GM21737 (cell line): ENCODE results near the gene RTN3.
"Not testable (repeated sequence)": the region's sequence is repeated elsewhere in the genome, so short reads cannot be mapped to it uniquely, and the experiment has no call there.

Source experiments
- ATAC-seq: cut with Tn5 transposase; IDR thresholded peaks from one replicate; pipeline ENCODE4 v1.9.1; 2021; ENCODE audit warnings: mild to moderate bottlenecking, moderate library complexity; ENCODE audit not compliant: unreplicated experiment

RTN3 gene

GRCh38 chr11:63768237-63769041 is 87.1 kb downstream of the RTN3 start, which contains the start of gene ZFTA:
TSS of gene ZFTA (minus strand) at chr11:63768775. CDS start at chr11:63768622, 153 bp downstream.
- ATAC-seq, result peak; percentile 58

- peak; percentile 31 for ATAC-seq
Measured at GRCh38 chr11:63769042-63769713, 87.9 kb downstream of the RTN3 start.

GRCh38 chr11:63769714-63770455 is 88.6 kb downstream of the RTN3 start:
- no peak for ATAC-seq

GRCh38 chr11:63770763-63771162 is 89.5 kb downstream of the RTN3 start:
- ATAC-seq, result no peak

- not testable (repeated sequence) for ATAC-seq
Measured at GRCh38 chr11:63771741-63772318, 90.5 kb downstream of the RTN3 start.

GRCh38 chr11:63775191-63775590 is 93.9 kb downstream of the RTN3 start:
- no peak for ATAC-seq

- no peak for ATAC-seq
Measured at GRCh38 chr11:63779039-63779438, 97.7 kb downstream of the RTN3 start.

GRCh38 chr11:63782749-63783148 is 101.4 kb downstream of the RTN3 start:
- no peak for ATAC-seq

GRCh38 chr11:63783925-63784592 is 102.8 kb downstream of the RTN3 start:
- ATAC-seq, result no peak

GRCh38 chr11:63785823-63786222 is 104.5 kb downstream of the RTN3 start:
- no peak for ATAC-seq

GRCh38 chr11:63791495-63792167 is 110.3 kb downstream of the RTN3 start:
- ATAC-seq, result no peak

GRCh38 chr11:63793161-63793560 is 111.9 kb downstream of the RTN3 start:
- ATAC-seq, result no peak

- no peak for ATAC-seq
Measured at GRCh38 chr11:63795066-63795465, 113.8 kb downstream of the RTN3 start.

GRCh38 chr11:63800921-63801320 is 119.6 kb downstream of the RTN3 start:
- ATAC-seq, result no peak

- ATAC-seq, result no peak
Measured at GRCh38 chr11:63802637-63803414, 121.5 kb downstream of the RTN3 start.

GRCh38 chr11:63804259-63804658 is 123.0 kb downstream of the RTN3 start:
- no peak for ATAC-seq

- ATAC-seq, result no peak
Measured at GRCh38 chr11:63805844-63806415, 124.6 kb downstream of the RTN3 start.
